ENCODE data around the gene CMTM1.

Gene CMTM1

GRCh38 chr16:66539623-66540469 lies 26.4 kb upstream of the CMTM1 start:
- H3K36me3 ChIP-seq, result peaks cover 33 to 95% (median 45%) of the 10 kb centered on the region in 3 donors
- no peak for DNase-seq
- intact Hi-C loops (cut with DNase I; ENCODE audit: low total_unique reads), result loop anchor here (10.0 kb wide), 1 partner anchor 335 kb away; no protein-coding TSS in a partner anchor

GRCh38 chr16:66541388-66542355 lies 24.6 kb upstream of the CMTM1 start:
- Histone ChIP-seq H3K27me3 (no peaks in the 10 kb centered on the region), H3K27ac (no peak overlapping the region), H3K36me3 (peaks cover 17 to 85% (median 28%) of the 10 kb centered on the region in 3 donors), H3K4me3 (no peak overlapping the region), H3K9me3 (no peaks in the 10 kb centered on the region), H3K4me1 (peaks cover 0 to 3% (median 0%) of the 10 kb centered on the region in 4 donors)
- TF ChIP-seq, protein P1, sequence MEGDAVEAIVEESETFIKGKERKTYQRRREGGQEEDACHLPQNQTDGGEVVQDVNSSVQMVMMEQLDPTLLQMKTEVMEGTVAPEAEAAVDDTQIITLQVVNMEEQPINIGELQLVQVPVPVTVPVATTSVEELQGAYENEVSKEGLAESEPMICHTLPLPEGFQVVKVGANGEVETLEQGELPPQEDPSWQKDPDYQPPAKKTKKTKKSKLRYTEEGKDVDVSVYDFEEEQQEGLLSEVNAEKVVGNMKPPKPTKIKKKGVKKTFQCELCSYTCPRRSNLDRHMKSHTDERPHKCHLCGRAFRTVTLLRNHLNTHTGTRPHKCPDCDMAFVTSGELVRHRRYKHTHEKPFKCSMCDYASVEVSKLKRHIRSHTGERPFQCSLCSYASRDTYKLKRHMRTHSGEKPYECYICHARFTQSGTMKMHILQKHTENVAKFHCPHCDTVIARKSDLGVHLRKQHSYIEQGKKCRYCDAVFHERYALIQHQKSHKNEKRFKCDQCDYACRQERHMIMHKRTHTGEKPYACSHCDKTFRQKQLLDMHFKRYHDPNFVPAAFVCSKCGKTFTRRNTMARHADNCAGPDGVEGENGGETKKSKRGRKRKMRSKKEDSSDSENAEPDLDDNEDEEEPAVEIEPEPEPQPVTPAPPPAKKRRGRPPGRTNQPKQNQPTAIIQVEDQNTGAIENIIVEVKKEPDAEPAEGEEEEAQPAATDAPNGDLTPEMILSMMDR (IDR thresholded peaks at IDR 0.05), result no peak
- intact Hi-C loops (cut with DNase I; ENCODE audit: low total_unique reads), result loop anchor here (10.0 kb wide), 1 partner anchor 333 kb away; no protein-coding TSS in a partner anchor
- DNase-seq, result no peak

More at GRCh38 chr16:66539623-66540469, 26.4 kb upstream of the CMTM1 start:
- H3K27me3 ChIP-seq, result no peaks in the 10 kb centered on the region
- peaks cover 0 to 3% (median 0%) of the 10 kb centered on the region in 4 donors for H3K4me1 ChIP-seq
- H3K9me3 ChIP-seq, result no peaks in the 10 kb centered on the region
- H3K27ac ChIP-seq, result no peak overlapping the region
- TF ChIP-seq, protein P1 (IDR thresholded peaks at IDR 0.05), result no peak
- no peak overlapping the region for H3K4me3 ChIP-seq

GRCh38 chr16:66542396-66542795 lies 23.8 kb upstream of the CMTM1 start:
- no peak for DNase-seq
- Histone ChIP-seq H3K27ac (no peak overlapping the region), H3K9me3 (no peaks in the 10 kb centered on the region), H3K4me3 (no peak overlapping the region), H3K4me1 (peaks cover 0 to 6% (median under 1%) of the 10 kb centered on the region in 4 donors), H3K36me3 (peaks cover 10 to 85% (median 21%) of the 10 kb centered on the region in 3 donors), H3K27me3 (no peaks in the 10 kb centered on the region)
- intact Hi-C loops (cut with DNase I; ENCODE audit: low total_unique reads), result loop anchor here (10.0 kb wide), 1 partner anchor 332 kb away; no protein-coding TSS in a partner anchor
- TF ChIP-seq, protein P1 (IDR thresholded peaks at IDR 0.05), result no peak

GRCh38 chr16:66543541-66543940 lies 22.7 kb upstream of the CMTM1 start:
- intact Hi-C loops (cut with DNase I; ENCODE audit: low total_unique reads), result loop anchor here (10.0 kb wide), 1 partner anchor 331 kb away; no protein-coding TSS in a partner anchor
- Histone ChIP-seq H3K27me3 (no peaks in the 10 kb centered on the region), H3K9me3 (no peaks in the 10 kb centered on the region), H3K36me3 (peaks cover 6 to 78% (median 18%) of the 10 kb centered on the region in 3 donors), H3K4me1 (peaks cover 0 to 17% (median 12%) of the 10 kb centered on the region in 4 donors), H3K27ac (no peak overlapping the region), H3K4me3 (no peak overlapping the region)
- no peak for DNase-seq
- TF ChIP-seq, protein P1 (IDR thresholded peaks at IDR 0.05), result no peak

Data from tibial artery (tissue), 4 donors.